HL-60 (cell line): ENCODE results near the gene KRT39.

Source experiments
- DNase-seq, 2 experiments: peaks; one replicate each; pipeline ENCODE4 v3.0.0-alpha.2; 2010 to 2020; ENCODE audit warnings: low read depth in 1 of 2, low spot score in 1 of 2
- H3K27ac ChIP-seq: fragments of 250-450 bp; sonication (Bioruptor Pico); replicated peaks from 2 replicates; pipeline ENCODE4 v1.5.1; 2020; ENCODE audit warnings: mild to moderate bottlenecking, moderate library complexity
- H3K27me3 ChIP-seq: fragments of 250-450 bp; sonication (Bioruptor Pico); 2 replicates; pipeline ENCODE4 v1.5.1; 2021; ENCODE audit warnings: mild to moderate bottlenecking, moderate library complexity; ENCODE audit not compliant: insufficient read depth, poor library complexity, severe bottlenecking
- H3K4me3 ChIP-seq: replicated peaks from 2 replicates; pipeline ENCODE4 v1.5.1; 2011; ENCODE audit warnings: mild to moderate bottlenecking, control low read depth, low read length; ENCODE audit not compliant: insufficient read depth
- GABPA ChIP-seq: IDR thresholded peaks from 2 replicates; pipeline ENCODE4 v1.6.1; 2012; ENCODE audit warnings: low read depth
- POLR2AphosphoS5 ChIP-seq: IDR thresholded peaks from 2 replicates; pipeline ENCODE4 v1.6.1; 2012; ENCODE audit warnings: low read depth
- REST ChIP-seq: IDR thresholded peaks from 2 replicates; pipeline ENCODE4 v1.6.1; 2012; ENCODE audit warnings: low read depth; ENCODE audit not compliant: insufficient replicate concordance
- SPI1 ChIP-seq: IDR thresholded peaks from 2 replicates; pipeline ENCODE4 v1.6.1; 2012; ENCODE audit warnings: low read depth, mild to moderate bottlenecking, borderline replicate concordance
- TF ChIP-seq, protein P1 (sequence below): IDR thresholded peaks from one replicate; pipeline ENCODE4 v1.5.1; 2011; ENCODE audit warnings: low read length, control low read depth, inconsistent platforms; ENCODE audit not compliant: insufficient read depth

The KRT39 gene

DNA sequence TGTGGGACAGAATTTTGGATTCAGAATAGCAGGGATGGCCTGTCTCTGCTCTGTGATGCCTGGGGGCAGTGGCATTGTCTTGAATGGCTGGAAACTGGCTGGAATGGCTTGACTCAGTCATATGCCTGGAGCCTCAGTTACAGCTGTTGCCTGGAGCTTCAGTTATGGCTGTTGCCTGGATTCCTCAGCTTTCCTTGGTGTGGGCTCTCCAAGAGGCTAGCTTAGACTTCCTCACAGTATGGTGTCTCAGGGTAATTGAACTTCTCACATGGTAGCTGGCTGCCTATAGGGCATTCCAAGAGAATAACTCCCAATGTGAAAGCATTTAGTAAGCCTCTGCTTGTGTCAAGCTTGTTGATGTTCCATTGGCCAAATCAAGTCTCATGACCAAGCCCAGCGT lies 50.4 kb downstream of the KRT39 start:
- TF ChIP-seq REST = no peak
- no peak for TF ChIP-seq GABPA
- no peak for TF ChIP-seq SPI1
- TF ChIP-seq, protein P1, sequence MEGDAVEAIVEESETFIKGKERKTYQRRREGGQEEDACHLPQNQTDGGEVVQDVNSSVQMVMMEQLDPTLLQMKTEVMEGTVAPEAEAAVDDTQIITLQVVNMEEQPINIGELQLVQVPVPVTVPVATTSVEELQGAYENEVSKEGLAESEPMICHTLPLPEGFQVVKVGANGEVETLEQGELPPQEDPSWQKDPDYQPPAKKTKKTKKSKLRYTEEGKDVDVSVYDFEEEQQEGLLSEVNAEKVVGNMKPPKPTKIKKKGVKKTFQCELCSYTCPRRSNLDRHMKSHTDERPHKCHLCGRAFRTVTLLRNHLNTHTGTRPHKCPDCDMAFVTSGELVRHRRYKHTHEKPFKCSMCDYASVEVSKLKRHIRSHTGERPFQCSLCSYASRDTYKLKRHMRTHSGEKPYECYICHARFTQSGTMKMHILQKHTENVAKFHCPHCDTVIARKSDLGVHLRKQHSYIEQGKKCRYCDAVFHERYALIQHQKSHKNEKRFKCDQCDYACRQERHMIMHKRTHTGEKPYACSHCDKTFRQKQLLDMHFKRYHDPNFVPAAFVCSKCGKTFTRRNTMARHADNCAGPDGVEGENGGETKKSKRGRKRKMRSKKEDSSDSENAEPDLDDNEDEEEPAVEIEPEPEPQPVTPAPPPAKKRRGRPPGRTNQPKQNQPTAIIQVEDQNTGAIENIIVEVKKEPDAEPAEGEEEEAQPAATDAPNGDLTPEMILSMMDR = no peak
- no peak for TF ChIP-seq POLR2AphosphoS5

GRCh38 chr17:40915721-40916256 lies 51.0 kb downstream of the KRT39 start:
- TF ChIP-seq REST = no peak
- TF ChIP-seq GABPA = no peak
- TF ChIP-seq POLR2AphosphoS5 = no peak
- no peak for TF ChIP-seq SPI1
- TF ChIP-seq, protein P1 = no peak
- H3K27me3 ChIP-seq = no peaks in the 10 kb centered on the region
- DNase-seq = no peak
- H3K4me3 ChIP-seq = no peak overlapping the region
- H3K27ac ChIP-seq = no peak overlapping the region

More for the DNA sequence above, 50.4 kb downstream of the KRT39 start:
- H3K4me3 ChIP-seq = no peak overlapping the region
- no peaks in the 10 kb centered on the region for H3K27me3 ChIP-seq
- no peak for DNase-seq
- H3K27ac ChIP-seq = no peak overlapping the region

GRCh38 chr17:40915199-40915661 lies 51.5 kb downstream of the KRT39 start:
- peak in 1 of 2 experiments; percentile 28 for DNase-seq
- TF ChIP-seq SPI1 (no peak), GABPA (no peak), REST (no peak), POLR2AphosphoS5 (no peak)
- TF ChIP-seq, protein P1 = no peak
- H3K27ac ChIP-seq = no peak overlapping the region
- H3K27me3 ChIP-seq = no peaks in the 10 kb centered on the region
- H3K4me3 ChIP-seq = no peak overlapping the region
